Thyroid gland (tissue), 4 donors: ENCODE results near the gene DDX51. TPM values are rescaled to one million over a fixed set of nuclear protein-coding genes. Genes with fewer than 3 reads are reported as not detected.

Source experiments
- DNase-seq, 2 donors: peaks; one replicate each; pipeline ENCODE4 v3.0.0-alpha.2; 2019
- H3K27ac ChIP-seq, 3 donors: fragments of 200-600 bp; sonication (generic); 1 replicate in 2 of 3; 2 replicates in 1 of 3; pipeline ENCODE4 v1.5.1; 2016 to 2019; ENCODE audit warnings: mild to moderate bottlenecking in 1 of 3, moderate library complexity in 1 of 3
- H3K27me3 ChIP-seq: fragments of 200-600 bp; sonication (generic); one replicate; pipeline ENCODE4 v1.5.1; 2019
- H3K36me3 ChIP-seq, 2 donors: fragments of 200-600 bp; sonication (generic); one replicate each; pipeline ENCODE4 v1.5.1; 2016 to 2019
- H3K4me1 ChIP-seq, 2 donors: fragments of 200-600 bp; sonication (generic); one replicate each; pipeline ENCODE4 v1.5.1; 2017 to 2019
- H3K4me3 ChIP-seq, 3 donors: fragments of 200-600 bp; sonication (generic); replicated peaks in 1 of 3; 1 replicate in 2 of 3; 2 replicates in 1 of 3; pipeline ENCODE4 v1.5.1; 2016; ENCODE audit warnings: mild to moderate bottlenecking in 1 of 3
- H3K9me3 ChIP-seq: fragments of 200-600 bp; sonication (generic); one replicate; pipeline ENCODE4 v1.5.1; 2017
- POLR2A ChIP-seq, 2 donors: fragments of 450-650 bp; IDR thresholded peaks; one replicate each; pipeline ENCODE4 v1.6.1; 2017; ENCODE audit warnings: antibody characterized with exemption in 2 of 2, mild to moderate bottlenecking in 2 of 2, moderate library complexity in 1 of 2
- WGBS, 2 donors: methylation state at CpG; one replicate each; pipeline ENCODE4 v1.1.5; 2017; 5-methylcytosine and 5-hydroxymethylcytosine counted together
- intact Hi-C: fragments of 100-400 bp; cut with DNase I; formaldehyde crosslinking; loops from one replicate; pipeline ENCODE4 v1.15.1; 2023
- total RNA-seq, 4 donors: library from RNA; depleted of rRNA; stranded (reverse); fragments of >200 nt; gene quantifications; one replicate each; pipeline ENCODE4 v1.2.3, GENCODE V29; 2016
- TF ChIP-seq, protein P1 (sequence below), 6 experiments: fragments of 200-600 bp in 3 of 6; fragments of 450-650 bp in 3 of 6; sonication (generic) in 3 of 6; IDR thresholded peaks; one replicate each; pipeline ENCODE4 v1.5.1; 2016 to 2019; ENCODE audit warnings: antibody characterized with exemption in 6 of 6, mild to moderate bottlenecking in 2 of 6, inconsistent platforms in 1 of 6, moderate library complexity in 1 of 6

The DDX51 gene
- total RNA-seq, 4 donors from 2014 or later = 11.2 to 23.1 (median 13.7) TPM

DNA sequence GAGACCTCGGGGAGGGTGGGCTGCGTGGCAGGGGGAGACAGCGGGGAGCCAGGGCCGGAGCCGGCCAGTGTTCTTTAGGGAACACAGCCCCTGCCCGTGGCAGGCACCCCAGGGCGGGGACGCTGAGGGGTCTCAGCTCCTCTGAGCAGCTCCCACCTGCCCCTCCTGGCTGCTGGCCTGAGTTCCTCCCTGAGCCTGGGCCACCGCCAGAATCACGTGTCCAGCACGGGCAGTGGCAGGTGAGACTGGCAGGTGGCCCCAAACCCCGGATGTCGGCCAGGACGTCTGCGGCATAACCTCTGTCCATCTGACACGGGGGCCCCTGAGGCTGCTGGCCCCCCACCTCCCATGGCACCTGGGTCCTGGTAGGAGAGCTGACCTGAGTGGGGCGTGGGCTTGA lies 25.3 kb upstream of the DDX51 start:
- Histone ChIP-seq H3K27ac (no peak overlapping the region), H3K36me3 (no peaks in the 10 kb centered on the region), H3K9me3 (no peaks in the 10 kb centered on the region), H3K4me3 (no peak overlapping the region), H3K4me1 (peaks cover 0 to 4% of the 10 kb centered on the region in 2 donors), H3K27me3 (no peaks in the 10 kb centered on the region)
- no peak for DNase-seq
- no peak for TF ChIP-seq POLR2A (IDR thresholded peaks at IDR 0.05)
- TF ChIP-seq, protein P1, sequence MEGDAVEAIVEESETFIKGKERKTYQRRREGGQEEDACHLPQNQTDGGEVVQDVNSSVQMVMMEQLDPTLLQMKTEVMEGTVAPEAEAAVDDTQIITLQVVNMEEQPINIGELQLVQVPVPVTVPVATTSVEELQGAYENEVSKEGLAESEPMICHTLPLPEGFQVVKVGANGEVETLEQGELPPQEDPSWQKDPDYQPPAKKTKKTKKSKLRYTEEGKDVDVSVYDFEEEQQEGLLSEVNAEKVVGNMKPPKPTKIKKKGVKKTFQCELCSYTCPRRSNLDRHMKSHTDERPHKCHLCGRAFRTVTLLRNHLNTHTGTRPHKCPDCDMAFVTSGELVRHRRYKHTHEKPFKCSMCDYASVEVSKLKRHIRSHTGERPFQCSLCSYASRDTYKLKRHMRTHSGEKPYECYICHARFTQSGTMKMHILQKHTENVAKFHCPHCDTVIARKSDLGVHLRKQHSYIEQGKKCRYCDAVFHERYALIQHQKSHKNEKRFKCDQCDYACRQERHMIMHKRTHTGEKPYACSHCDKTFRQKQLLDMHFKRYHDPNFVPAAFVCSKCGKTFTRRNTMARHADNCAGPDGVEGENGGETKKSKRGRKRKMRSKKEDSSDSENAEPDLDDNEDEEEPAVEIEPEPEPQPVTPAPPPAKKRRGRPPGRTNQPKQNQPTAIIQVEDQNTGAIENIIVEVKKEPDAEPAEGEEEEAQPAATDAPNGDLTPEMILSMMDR (IDR thresholded peaks at IDR 0.05) = no peak
- intact Hi-C loops = loop anchor here (10.0 kb wide), 1 partner anchor 85 kb away; no protein-coding TSS in a partner anchor
- WGBS, 2 donors = 53 to 85% methylated on average over 9 to 16 of the region's 17 CpGs

DNA sequence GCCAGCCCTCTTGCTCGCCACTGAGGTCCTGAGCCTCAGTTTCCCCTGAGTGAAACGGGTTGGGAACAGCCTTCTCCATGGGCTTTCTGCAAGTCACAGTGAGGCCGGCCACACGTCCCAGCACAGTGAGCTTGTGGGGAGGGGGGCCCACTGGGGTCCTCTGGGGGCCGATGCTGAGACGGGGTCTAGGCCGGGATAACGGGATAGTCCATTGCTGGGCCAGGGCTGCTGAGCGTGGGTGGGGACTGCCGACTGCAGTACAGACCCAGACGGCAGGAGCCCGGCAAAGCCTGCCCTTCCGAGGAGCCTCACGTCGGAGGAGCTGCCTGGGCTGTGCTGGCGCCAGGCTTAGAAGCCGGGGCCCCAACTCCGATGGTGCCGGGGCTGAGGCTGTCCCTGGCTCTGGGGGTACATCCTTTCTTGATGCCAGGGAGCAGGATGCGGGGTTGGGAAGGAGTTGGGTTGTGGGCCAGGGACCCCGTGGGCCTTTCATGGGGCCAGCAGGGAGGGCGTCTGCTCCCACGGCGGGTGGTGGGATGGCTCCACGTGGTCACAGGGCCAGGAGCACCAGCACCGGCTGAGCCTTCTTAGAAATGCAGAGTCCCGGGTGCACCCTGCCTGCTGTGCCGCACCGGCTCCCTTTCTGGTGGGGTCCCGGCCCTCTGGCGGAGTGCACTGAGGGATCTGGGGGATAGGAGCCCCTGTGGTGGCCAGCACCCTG lies 24.4 kb upstream of the DDX51 start:
- TF ChIP-seq POLR2A (IDR thresholded peaks at IDR 0.05) = no peak
- TF ChIP-seq, protein P1 (IDR thresholded peaks at IDR 0.05) = no peak
- no peak overlapping the region for H3K4me3 ChIP-seq
- WGBS, 2 donors = 77 to 90% methylated on average over 4 to 17 of the region's 31 CpGs
- no peaks in the 10 kb centered on the region for H3K27me3 ChIP-seq
- no peaks in the 10 kb centered on the region for H3K9me3 ChIP-seq
- H3K27ac ChIP-seq = no peak overlapping the region
- H3K36me3 ChIP-seq = no peaks in the 10 kb centered on the region
- DNase-seq = no peak
- intact Hi-C loops = loop anchor here (10.0 kb wide), 1 partner anchor 86 kb away; no protein-coding TSS in a partner anchor
- H3K4me1 ChIP-seq = peaks cover 0 to 4% of the 10 kb centered on the region in 2 donors

DNA sequence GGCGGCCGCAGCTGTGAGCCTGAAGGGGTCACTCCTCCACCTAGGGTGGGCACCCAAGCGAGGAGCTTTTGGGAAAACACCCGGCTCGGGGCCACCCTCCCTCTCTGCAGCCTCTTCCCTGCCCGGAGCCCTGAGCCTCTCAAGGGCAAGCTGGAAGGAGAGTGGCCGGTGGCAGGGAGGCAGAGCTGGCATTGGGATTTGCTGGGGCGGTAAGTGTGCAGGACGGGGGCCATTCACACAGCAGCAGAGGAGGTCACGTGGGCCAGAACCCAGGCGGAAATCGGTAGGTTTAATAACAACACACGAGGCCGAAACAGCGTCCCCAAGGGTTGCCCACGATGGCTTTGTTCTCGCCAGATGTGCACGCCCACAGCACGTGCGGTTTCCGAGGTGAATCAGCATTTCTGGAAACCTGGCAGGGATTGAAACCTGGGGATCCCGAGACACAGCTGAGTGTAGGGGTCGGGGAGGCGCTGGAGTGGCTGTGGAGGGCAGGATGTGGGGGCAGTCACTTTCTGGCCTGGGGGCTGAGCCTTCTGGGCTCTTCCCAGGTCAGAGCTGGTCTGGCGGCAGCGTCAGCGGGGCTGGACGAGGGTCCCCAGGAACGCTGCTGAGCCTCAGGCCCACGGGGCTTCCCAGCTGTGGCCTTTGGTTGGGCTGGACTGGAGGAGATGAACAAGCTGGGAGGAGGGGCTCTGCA lies 23.6 kb upstream of the DDX51 start:
- intact Hi-C loops = loop anchor here (10.0 kb wide), 1 partner anchor 87 kb away; no protein-coding TSS in a partner anchor
- TF ChIP-seq, protein P1 (IDR thresholded peaks at IDR 0.05) = no peak
- TF ChIP-seq POLR2A (IDR thresholded peaks at IDR 0.05) = no peak
- Histone ChIP-seq H3K4me1 (peaks cover 6 to 11% of the 10 kb centered on the region in 2 donors), H3K9me3 (no peaks in the 10 kb centered on the region), H3K4me3 (no peak overlapping the region), H3K27ac (no peak overlapping the region), H3K27me3 (no peaks in the 10 kb centered on the region), H3K36me3 (no peaks in the 10 kb centered on the region)
- DNase-seq = no peak
- WGBS, 2 donors = 48 to 57% methylated on average over 26 to 28 of the region's 30 CpGs

DNA sequence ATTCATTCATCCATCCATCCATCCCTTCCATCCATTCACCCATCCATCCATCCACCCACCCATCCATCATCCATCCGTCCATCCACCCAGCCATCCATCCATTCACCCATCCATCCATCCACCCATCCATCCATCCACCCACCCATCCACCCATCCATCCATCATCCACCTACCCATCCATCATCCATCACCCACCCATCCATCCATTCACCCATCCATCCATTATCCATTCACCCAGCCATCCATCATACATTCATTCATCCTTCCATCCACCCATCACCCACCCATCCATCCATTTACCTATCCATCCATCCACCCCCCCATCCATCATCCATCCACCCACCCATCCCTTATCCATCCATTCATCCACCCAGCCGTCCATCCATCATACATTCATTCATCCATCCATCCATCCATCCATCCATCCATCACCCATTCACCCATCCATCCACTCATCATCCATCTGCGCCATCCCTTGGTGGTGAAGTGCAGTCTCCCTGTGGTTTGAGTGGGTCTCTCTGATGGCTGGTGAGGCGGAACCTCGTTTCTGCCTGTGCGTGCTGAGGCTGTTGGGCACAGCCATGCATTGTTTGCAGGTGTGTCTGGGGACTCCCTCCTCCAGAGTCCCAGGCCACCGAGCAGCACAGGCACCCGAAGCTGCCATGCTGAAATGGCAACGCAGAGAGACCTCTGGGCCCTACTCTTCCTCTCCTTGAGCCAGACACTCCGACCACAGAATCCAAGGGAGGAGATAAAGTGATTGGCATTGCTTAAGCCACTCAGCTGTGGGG lies 22.9 kb upstream of the DDX51 start:
- WGBS, 2 donors = 60 to 64% methylated on average over 9 to 10 of the region's 10 CpGs
- Histone ChIP-seq H3K27ac (no peak overlapping the region), H3K4me1 (peaks cover 10 to 17% of the 10 kb centered on the region in 2 donors), H3K27me3 (no peaks in the 10 kb centered on the region), H3K9me3 (no peaks in the 10 kb centered on the region), H3K36me3 (no peaks in the 10 kb centered on the region), H3K4me3 (no peak overlapping the region)
- intact Hi-C loops = loop anchor here (10.0 kb wide), 1 partner anchor 88 kb away; no protein-coding TSS in a partner anchor
- DNase-seq = no peak
- TF ChIP-seq, protein P1 (IDR thresholded peaks at IDR 0.05) = no peak
- TF ChIP-seq POLR2A (IDR thresholded peaks at IDR 0.05) = no peak
